Esophagus muscularis mucosa (tissue), 4 donors: ENCODE results near the gene SLC9A8. TPM values are rescaled to one million over a fixed set of nuclear protein-coding genes. Genes with fewer than 3 reads are reported as not detected.

ENCODE experiments used
- DNase-seq: peaks from one replicate; pipeline ENCODE4 v3.0.0-alpha.2; 2017; ENCODE audit errors: extremely low spot score
- H3K27ac ChIP-seq, 4 donors: fragments of 200-600 bp; sonication (generic); replicated peaks in 1 of 4; 1 replicate in 3 of 4; 2 replicates in 1 of 4; pipeline ENCODE4 v1.5.1; 2016 to 2019; ENCODE audit warnings: mild to moderate bottlenecking in 1 of 4
- H3K27me3 ChIP-seq, 4 donors: fragments of 200-600 bp; sonication (generic); one replicate each; pipeline versions ENCODE4 v1.5.1 to v1.6.0; 2016 to 2019
- H3K36me3 ChIP-seq, 4 donors: fragments of 200-600 bp; sonication (generic); one replicate each; pipeline ENCODE4 v1.5.1; 2016 to 2019
- H3K4me1 ChIP-seq, 4 donors: fragments of 200-600 bp; sonication (generic); one replicate each; pipeline ENCODE4 v1.5.1; 2016 to 2019
- H3K4me3 ChIP-seq, 4 donors: fragments of 200-600 bp; sonication (generic); 1 replicate in 2 of 4; 2 replicates in 2 of 4; pipeline ENCODE4 v1.5.1; 2016 to 2019; ENCODE audit warnings: mild to moderate bottlenecking in 4 of 4, moderate library complexity in 1 of 4
- H3K9me3 ChIP-seq, 4 donors: fragments of 200-600 bp; sonication (generic); 1 replicate in 3 of 4; 2 replicates in 1 of 4; pipeline ENCODE4 v1.5.1; 2016 to 2019
- EP300 ChIP-seq: sonication (generic); formaldehyde crosslinking; IDR thresholded peaks from one replicate; pipeline ENCODE4 v1.6.1; 2017; ENCODE audit warnings: antibody characterized with exemption
- POLR2A ChIP-seq: fragments of 450-650 bp; IDR thresholded peaks from one replicate; pipeline ENCODE4 v1.6.1; 2017; ENCODE audit warnings: antibody characterized with exemption, moderate library complexity, mild to moderate bottlenecking, low read depth
- POLR2AphosphoS5 ChIP-seq, 2 donors: sonication (generic); formaldehyde crosslinking; IDR thresholded peaks; one replicate each; pipeline ENCODE4 v1.6.1; 2017; ENCODE audit warnings: antibody characterized with exemption in 2 of 2
- WGBS: methylation state at CpG from one replicate; pipeline ENCODE4 v1.1.5; 2018; 5-methylcytosine and 5-hydroxymethylcytosine counted together
- intact Hi-C: fragments of 100-400 bp; cut with DNase I; formaldehyde crosslinking; loops from one replicate; pipeline ENCODE4 v1.15.1; 2023
- total RNA-seq, 4 donors: library from RNA; depleted of rRNA; stranded (reverse); fragments of >200 nt; gene quantifications; one replicate each; pipeline versions ENCODE4 v1.1.0 to v1.2.1, GENCODE V29; 2016
- TF ChIP-seq, protein P1 (sequence below), 3 experiments: fragments of 200-600 bp in 2 of 3; fragments of 450-650 bp in 1 of 3; sonication (generic) in 2 of 3; IDR thresholded peaks; one replicate each; pipeline ENCODE4 v1.5.1; 2017 to 2019; ENCODE audit warnings: antibody characterized with exemption in 3 of 3, mild to moderate bottlenecking in 2 of 3, moderate library complexity in 1 of 3

The SLC9A8 gene
- total RNA-seq, 4 donors from 2014 or later = 7.5 to 9.0 (median 7.5) TPM

DNA sequence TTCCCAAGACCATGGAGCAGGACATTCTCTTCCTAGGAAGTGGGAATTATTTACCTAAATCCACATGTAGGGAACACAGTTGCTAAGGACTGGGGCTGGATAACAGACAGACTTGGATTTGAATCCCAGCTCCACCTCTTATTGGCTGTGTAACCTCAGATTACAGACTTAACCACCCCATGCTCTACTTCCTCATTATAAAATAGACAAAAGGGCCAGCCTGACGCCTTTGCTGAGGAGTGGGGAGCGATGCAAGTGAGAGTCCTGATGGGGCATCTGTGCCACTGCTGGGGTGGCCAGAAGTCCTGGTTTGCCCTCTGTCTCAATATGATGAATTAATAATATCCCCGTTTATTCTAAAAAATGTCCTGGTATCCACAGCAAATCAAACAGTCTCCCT, 55.9 kb downstream of the SLC9A8 start:
- intact Hi-C loops = no loop called here
- DNase-seq = no peak
- Histone ChIP-seq H3K9me3 (no peaks in the 10 kb centered on the region), H3K4me3 (no peak overlapping the region), H3K4me1 (peaks cover 0 to 7% (median 0%) of the 10 kb centered on the region in 4 donors), H3K36me3 (peaks cover 7 to 91% (median 49%) of the 10 kb centered on the region in 4 donors), H3K27me3 (no peaks in the 10 kb centered on the region), H3K27ac (no peak overlapping the region)
- WGBS = 79% methylated on average over 3 of the region's 3 CpGs
- TF ChIP-seq POLR2AphosphoS5 (IDR thresholded peaks at IDR 0.05) (no peak), POLR2A (no peak), EP300 (no peak)
- TF ChIP-seq, protein P1, sequence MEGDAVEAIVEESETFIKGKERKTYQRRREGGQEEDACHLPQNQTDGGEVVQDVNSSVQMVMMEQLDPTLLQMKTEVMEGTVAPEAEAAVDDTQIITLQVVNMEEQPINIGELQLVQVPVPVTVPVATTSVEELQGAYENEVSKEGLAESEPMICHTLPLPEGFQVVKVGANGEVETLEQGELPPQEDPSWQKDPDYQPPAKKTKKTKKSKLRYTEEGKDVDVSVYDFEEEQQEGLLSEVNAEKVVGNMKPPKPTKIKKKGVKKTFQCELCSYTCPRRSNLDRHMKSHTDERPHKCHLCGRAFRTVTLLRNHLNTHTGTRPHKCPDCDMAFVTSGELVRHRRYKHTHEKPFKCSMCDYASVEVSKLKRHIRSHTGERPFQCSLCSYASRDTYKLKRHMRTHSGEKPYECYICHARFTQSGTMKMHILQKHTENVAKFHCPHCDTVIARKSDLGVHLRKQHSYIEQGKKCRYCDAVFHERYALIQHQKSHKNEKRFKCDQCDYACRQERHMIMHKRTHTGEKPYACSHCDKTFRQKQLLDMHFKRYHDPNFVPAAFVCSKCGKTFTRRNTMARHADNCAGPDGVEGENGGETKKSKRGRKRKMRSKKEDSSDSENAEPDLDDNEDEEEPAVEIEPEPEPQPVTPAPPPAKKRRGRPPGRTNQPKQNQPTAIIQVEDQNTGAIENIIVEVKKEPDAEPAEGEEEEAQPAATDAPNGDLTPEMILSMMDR (IDR thresholded peaks at IDR 0.05) = no peak

- 80% methylated on average over 5 of the region's 5 CpGs for WGBS
- Histone ChIP-seq H3K27ac (no peak overlapping the region), H3K27me3 (no peaks in the 10 kb centered on the region), H3K4me3 (no peak overlapping the region), H3K9me3 (no peaks in the 10 kb centered on the region), H3K36me3 (peaks cover 7 to 87% (median 47%) of the 10 kb centered on the region in 4 donors), H3K4me1 (peaks cover 0 to 7% (median 0%) of the 10 kb centered on the region in 4 donors)
- no peak for DNase-seq
- intact Hi-C loops = no loop called here
- TF ChIP-seq EP300 = no peak
Measured at GRCh38 chr20:49868964-49869363, 56.3 kb downstream of the SLC9A8 start.

- H3K4me3 ChIP-seq = no peak overlapping the region
- intact Hi-C loops = no loop called here
- no peaks in the 10 kb centered on the region for H3K27me3 ChIP-seq
- WGBS = 98% methylated on average over 5 of the region's 5 CpGs
- H3K36me3 ChIP-seq = peaks cover 0 to 82% (median 40%) of the 10 kb centered on the region in 4 donors
- H3K27ac ChIP-seq = no peak overlapping the region
- no peaks in the 10 kb centered on the region for H3K9me3 ChIP-seq
- no peak for DNase-seq
- peaks cover 0 to 7% (median 0%) of the 10 kb centered on the region in 4 donors for H3K4me1 ChIP-seq
- TF ChIP-seq EP300 = no peak
- TF ChIP-seq, protein P1 (IDR thresholded peaks at IDR 0.05) = no peak
- no peak for TF ChIP-seq POLR2AphosphoS5 (IDR thresholded peaks at IDR 0.05)
- TF ChIP-seq POLR2A = no peak
Measured at GRCh38 chr20:49870261-49870660, 57.6 kb downstream of the SLC9A8 start.

GRCh38 chr20:49871391-49871948, 58.8 kb downstream of the SLC9A8 start:
- WGBS = 94% methylated on average over 6 of the region's 6 CpGs
- H3K4me3 ChIP-seq = no peak overlapping the region
- intact Hi-C loops = no loop called here
- DNase-seq = no peak
- no peaks in the 10 kb centered on the region for H3K9me3 ChIP-seq
- H3K36me3 ChIP-seq = peaks cover 0 to 82% (median 30%) of the 10 kb centered on the region in 4 donors
- H3K27me3 ChIP-seq = no peaks in the 10 kb centered on the region
- TF ChIP-seq POLR2AphosphoS5 (IDR thresholded peaks at IDR 0.05) (no peak), EP300 (no peak), POLR2A (no peak)
- TF ChIP-seq, protein P1 (IDR thresholded peaks at IDR 0.05) = no peak
- peaks cover 0 to 8% (median 2%) of the 10 kb centered on the region in 4 donors for H3K4me1 ChIP-seq
- H3K27ac ChIP-seq = no peak overlapping the region

GRCh38 chr20:49872056-49872455, 59.4 kb downstream of the SLC9A8 start:
- intact Hi-C loops = no loop called here
- peaks cover 0 to 14% (median 8%) of the 10 kb centered on the region in 4 donors for H3K4me1 ChIP-seq
- no peaks in the 10 kb centered on the region for H3K9me3 ChIP-seq
- TF ChIP-seq, protein P1 (IDR thresholded peaks at IDR 0.05) = no peak
- TF ChIP-seq POLR2AphosphoS5 (IDR thresholded peaks at IDR 0.05) (no peak), EP300 (no peak), POLR2A (no peak)
- H3K27ac ChIP-seq = no peak overlapping the region
- WGBS = 100% methylated on average over 1 of the region's 1 CpG
- H3K27me3 ChIP-seq = no peaks in the 10 kb centered on the region
- no peak overlapping the region for H3K4me3 ChIP-seq
- H3K36me3 ChIP-seq = peaks cover 0 to 79% (median 30%) of the 10 kb centered on the region in 4 donors
- DNase-seq = no peak
